GM19025 (cell line): ENCODE measurements around the gene CDC34.
"Not testable (repeated sequence)": the region's sequence is repeated elsewhere in the genome, so short reads cannot be mapped to it uniquely, and the experiment has no call there.

ENCODE experiments used
- ATAC-seq: cut with Tn5 transposase; IDR thresholded peaks from one replicate; pipeline ENCODE4 v1.9.1; 2021; ENCODE audit warnings: mild to moderate bottlenecking, low read depth, moderate library complexity; ENCODE audit not compliant: unreplicated experiment

CDC34 gene

DNA sequence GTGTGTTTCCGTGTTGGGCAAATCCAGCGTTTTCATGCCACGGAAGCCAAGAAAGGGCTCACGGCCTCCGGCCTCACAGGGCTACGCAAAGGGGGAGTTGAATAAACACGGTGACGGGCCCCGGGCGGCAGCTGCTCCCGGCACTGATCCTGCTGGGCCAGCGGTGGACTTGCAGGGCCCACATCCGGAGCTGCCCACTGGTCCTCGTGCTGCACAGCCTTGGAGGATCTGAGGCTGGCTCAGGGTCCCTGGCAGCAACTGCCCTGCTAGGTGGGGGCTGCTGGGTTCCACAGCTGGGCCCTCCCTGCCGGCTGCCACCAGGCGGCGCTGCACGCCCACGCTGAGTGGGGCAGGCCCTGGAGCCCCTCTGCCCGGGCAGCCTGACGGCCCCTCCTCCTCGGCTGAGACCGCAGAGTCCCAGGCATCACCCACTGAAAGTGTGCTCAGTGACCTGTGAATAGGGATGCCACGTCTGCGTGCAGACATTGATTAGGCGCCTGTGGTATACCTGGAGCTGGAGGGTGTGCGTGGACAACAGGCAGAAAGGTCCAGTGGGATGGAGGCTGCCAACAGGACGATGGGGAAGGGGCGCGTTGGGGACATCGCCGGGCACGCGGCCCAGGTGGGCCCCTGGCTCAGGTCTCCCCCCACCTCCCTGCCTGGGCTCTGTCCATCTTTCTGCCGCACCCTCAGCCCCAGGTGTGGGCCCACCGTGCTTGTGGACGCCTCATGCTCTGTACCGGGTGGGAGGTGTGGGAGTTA is 52.9 kb downstream of the CDC34 start:
- ATAC-seq = no peak

DNA sequence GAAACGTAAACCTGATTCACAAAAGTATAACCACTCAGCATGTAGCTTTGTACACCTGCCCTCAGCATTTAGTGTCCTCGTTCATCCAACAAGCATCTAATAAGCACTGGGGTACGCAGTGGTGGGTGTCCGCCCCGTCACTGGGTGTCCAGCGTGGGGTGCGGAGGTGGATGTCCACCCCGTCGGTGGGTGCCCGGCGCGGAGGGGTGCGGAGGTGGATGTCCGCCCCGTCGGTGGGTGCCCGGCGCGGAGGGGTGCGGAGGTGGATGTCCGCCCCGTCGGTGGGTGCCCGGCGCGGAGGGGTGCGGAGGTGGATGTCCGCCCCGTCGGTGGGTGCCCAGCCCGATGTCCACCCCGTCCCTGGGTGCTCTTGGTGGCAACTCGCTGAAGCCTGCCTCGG is 53.6 kb downstream of the CDC34 start:
- not testable (repeated sequence) for ATAC-seq

DNA sequence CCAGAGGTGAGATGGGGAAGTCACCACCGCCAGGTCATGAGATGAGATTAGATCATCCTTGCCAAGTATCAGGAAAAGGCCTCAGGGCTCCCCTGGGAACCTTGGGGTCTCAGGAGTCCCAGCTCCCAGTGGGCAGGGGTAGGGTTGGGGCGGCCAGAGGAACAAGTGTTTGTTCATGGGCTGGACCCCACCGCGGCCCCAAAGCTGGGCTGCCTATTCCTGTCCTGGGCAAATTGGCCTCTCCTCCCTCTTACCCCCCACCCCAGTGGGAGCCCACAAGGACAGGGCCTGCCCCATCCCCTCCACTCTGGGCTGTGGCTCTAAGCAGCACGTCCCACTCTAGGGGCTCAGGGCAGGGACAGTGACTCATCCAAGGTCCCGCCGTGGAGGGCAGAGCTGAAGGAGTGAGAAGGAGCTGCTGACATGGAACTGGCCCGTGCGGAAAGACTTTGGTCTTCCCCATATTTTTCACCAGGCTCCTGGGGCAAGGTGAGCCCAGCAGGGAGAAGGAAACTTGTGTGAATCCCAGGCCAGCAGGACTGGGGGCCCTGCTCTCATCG is 54.1 kb downstream of the CDC34 start:
- no peak for ATAC-seq

DNA sequence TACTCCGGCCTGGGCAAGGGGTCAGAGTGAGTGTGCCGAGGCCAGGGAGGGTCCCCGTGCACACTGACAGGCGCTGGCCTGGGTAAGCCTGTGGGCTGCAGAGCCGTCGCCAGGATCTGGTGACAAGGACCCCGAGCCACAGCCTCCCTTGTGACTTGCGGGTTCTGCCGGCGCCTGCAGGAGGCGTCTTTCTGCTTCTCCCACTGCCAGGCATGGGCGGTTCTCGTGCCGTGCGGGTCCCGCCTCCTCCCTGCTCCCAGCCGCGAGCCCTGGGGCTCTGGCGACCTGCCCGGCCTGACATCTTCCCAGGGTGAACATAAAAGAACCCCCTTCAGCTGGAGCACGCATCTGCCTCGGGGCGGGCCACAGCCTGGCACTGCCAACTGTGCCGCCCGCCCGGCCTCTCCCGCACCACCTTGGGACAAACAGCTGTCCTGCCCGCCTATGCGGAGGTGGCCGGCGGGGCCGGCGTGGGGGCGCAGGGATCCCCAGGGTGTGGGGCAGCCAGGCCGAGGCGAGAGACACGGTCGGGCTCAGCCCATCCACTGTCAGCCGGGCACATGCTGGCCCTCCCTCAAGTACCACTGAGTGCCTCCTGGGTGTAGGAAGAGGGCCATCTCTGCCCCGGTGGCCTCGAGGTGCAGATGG is 56.7 kb downstream of the CDC34 start:
- no peak for ATAC-seq

DNA sequence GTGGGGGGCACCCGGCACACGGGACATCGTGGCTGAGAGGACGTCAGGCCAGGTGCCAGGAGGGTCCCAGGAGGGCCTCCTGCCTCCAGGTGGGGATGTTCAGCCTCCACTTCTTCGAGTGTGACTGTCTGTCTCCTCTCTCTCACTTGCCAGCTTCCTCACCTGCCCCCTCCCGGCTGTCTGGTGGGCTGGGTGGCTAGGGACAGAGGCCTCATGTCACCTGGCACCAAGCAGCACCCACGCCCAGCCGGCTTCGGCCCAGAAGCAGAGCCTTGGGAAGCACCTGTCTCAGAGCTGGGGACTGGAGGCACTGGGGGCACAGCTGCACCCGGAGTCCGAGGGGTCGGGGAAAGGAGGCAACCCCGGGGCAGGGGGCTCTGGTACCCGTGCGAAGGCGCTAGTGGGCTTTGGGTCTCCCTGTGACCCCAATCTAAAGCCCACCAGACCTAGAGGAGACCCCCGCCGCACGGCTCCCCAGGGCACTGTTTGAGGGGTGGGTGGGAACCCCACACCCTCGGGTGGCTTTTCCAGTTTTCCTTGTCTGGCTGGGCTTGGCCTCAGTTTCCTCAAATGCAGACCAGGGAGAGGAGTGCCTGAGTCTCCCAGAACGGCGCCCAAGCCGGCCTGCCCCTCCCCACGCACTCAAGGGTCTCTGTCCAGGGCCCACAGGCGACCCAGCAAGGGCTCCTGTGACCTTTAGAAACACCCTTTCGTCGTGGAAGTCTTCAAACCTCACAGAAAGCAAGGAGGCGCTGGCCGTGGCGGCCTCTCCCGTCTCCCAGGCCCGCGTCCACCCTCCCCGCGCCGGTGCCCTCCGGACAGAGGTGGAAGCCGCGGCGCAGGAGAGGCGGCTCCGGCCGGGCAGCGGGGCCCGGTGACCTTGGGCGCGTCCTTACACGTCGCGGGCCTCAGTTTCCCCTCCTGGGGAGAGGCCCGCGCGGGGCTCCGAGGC is 57.5 kb downstream of the CDC34 start:
- ATAC-seq = no peak

DNA sequence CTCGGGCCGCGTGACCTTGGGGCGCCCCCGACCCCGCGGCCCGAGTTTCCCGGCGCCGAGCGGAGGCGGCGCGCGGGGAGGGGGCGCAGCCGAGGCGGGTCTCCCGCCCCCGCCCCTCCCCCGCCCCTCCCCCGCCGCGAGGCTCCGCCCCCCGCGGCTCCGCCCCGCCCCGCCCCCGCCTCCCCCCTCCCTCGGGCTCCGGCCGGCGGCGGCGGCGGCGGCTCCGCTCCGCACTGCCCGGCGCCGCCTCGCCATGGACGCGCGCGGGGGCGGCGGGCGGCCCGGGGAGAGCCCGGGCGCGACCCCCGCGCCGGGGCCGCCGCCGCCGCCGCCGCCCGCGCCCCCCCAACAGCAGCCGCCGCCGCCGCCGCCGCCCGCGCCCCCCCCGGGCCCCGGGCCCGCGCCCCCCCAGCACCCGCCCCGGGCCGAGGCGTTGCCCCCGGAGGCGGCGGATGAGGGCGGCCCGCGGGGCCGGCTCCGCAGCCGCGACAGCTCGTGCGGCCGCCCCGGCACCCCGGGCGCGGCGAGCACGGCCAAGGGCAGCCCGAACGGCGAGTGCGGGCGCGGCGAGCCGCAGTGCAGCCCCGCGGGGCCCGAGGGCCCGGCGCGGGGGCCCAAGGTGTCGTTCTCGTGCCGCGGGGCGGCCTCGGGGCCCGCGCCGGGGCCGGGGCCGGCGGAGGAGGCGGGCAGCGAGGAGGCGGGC is 58.3 kb downstream of the CDC34 start, which contains the start of gene HCN2:
Gene HCN2 (plus strand): TSS at position 189 of the 703 bp plus-strand sequence. CDS start 65 bp downstream, at position 254.
- ATAC-seq = no peak

DNA sequence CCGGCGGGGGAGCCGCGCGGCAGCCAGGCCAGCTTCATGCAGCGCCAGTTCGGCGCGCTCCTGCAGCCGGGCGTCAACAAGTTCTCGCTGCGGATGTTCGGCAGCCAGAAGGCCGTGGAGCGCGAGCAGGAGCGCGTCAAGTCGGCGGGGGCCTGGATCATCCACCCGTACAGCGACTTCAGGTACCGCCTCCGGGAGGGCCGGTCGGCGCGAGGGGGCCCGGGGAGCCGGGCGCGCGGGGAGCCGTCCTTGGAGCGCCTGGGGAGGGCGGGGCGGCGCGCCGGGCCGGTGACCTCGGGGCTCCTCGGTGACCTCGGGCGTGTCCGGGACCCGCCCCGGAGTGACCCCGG is 58.8 kb downstream of the CDC34 start:
- no peak for ATAC-seq

DNA sequence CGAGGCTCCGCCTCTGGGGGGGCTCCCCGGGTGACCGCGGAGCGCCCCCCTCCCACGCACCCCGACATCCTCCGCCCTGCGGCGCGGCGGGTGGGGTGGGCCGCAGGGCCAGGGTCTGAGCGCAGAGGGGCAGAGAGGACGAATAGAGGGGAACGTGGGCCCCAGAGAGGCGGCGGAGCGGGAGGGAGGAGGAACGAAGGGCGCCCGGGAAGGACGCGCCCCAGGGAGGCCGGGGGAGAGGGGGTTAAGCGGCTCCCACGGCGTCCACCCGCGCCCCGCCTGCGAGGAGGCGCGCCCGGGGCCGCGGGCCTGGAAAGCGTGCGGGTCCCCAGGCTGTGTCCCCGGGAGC is 59.2 kb downstream of the CDC34 start:
- no peak for ATAC-seq

DNA sequence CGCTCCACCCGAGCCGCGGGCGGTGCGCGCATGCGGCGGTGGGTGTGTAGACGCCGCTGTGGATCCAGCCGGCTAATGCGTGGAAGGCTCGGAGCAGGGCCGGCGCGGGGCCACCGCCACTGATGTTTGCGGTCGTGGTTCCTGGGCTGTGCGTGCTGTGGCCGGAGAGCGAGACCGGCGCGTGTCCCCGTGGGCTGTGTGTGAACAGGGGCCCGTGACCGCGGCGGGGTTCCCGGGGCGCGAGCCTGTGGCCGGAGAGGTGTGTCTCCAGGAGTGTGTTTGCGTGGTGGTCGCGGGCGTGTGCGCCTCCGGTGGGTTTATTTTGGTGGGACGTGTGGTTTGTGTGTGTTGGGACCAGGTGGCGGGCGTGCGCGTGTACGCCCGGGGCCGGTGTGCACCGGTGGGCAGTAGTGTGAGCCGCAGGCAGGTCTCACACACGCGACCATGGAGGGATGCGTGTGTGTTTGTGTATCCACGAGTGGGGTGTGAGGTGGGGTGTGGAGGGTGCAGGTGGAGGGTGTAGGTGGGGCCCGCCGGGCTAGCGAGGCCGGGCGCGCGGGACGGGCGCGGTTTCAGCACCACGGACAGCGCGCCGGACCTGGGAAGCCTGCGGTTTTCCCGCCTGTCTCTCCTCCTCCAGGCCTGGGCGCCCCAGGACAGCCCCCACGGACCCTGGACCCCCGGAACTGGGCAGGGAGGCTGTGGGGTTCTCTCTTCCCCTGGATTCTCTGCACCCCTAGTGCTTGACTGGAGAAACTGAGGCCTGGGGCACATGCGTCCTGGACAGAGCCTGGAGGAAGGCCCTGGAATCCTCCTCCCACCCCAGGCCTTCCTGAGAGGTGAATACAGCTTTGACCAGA is 59.8 kb downstream of the CDC34 start:
- ATAC-seq = no peak
